Measurements from ENCODE around the gene CGNL1.
A peak's percentile ranks its signal among the peaks of the same experiment; 100 is the strongest.

The CGNL1 gene

GRCh38 chr15:57591237-57591821, 215.0 kb downstream of the CGNL1 start:
- peak overlapping the region; percentile 46 for H3K4me3 ChIP-seq (ENCODE audit: low read depth, low read length)

GRCh38 chr15:57591822-57592367, 215.6 kb downstream of the CGNL1 start, which contains the start of gene MYZAP:
MYZAP (plus strand) TSS chr15:57591904; CDS start chr15:57592035, 131 bp downstream.
- peak within 1 kb of the TSS; percentile 51 for H3K4me3 ChIP-seq (ENCODE audit: low read depth, low read length)

GRCh38 chr15:57592426-57592825, 216.1 kb downstream of the CGNL1 start:
- no peak overlapping the region for H3K4me3 ChIP-seq (ENCODE audit: low read depth, low read length)

GRCh38 chr15:57592836-57593420, 216.6 kb downstream of the CGNL1 start:
- H3K4me3 ChIP-seq (ENCODE audit: low read depth, low read length), result no peak overlapping the region

- no peak overlapping the region for H3K4me3 ChIP-seq (ENCODE audit: low read depth, low read length)
These were observed 218.2 kb downstream of the CGNL1 start for GRCh38 chr15:57594479-57594878.

GRCh38 chr15:57595011-57595866, 218.9 kb downstream of the CGNL1 start:
- no peak overlapping the region for H3K4me3 ChIP-seq (ENCODE audit: low read depth, low read length)

GRCh38 chr15:57596301-57596855, 220.1 kb downstream of the CGNL1 start:
- H3K4me3 ChIP-seq (ENCODE audit: low read depth, low read length), result no peak overlapping the region

GRCh38 chr15:57596978-57597377, 220.7 kb downstream of the CGNL1 start:
- no peak overlapping the region for H3K4me3 ChIP-seq (ENCODE audit: low read depth, low read length)

GRCh38 chr15:57597431-57597830, 221.1 kb downstream of the CGNL1 start:
- no peak overlapping the region for H3K4me3 ChIP-seq (ENCODE audit: low read depth, low read length)

GRCh38 chr15:57598346-57598745, 222.0 kb downstream of the CGNL1 start:
- H3K4me3 ChIP-seq (ENCODE audit: low read depth, low read length), result no peak overlapping the region

- H3K4me3 ChIP-seq (ENCODE audit: low read depth, low read length), result no peak overlapping the region
These were observed 223.0 kb downstream of the CGNL1 start for GRCh38 chr15:57599296-57599810.

GRCh38 chr15:57600197-57600596, 223.9 kb downstream of the CGNL1 start:
- H3K4me3 ChIP-seq (ENCODE audit: low read depth, low read length), result no peak overlapping the region
